Stimulated activated CD8-positive, alpha-beta memory T cell treated with anti-CD3 and anti-CD28 coated beads, Interleukin-4, amount 100 ng/mL, for 4 hours (primary cell): ENCODE data around the gene ZNF333.
"Not testable (repeated sequence)": the region's sequence is repeated elsewhere in the genome, so short reads cannot be mapped to it uniquely, and the experiment has no call there.

Experiments
- DNase-seq, 2 donors: peaks; one replicate each; pipeline ENCODE4 v3.0.0-alpha.2; 2020; ENCODE audit warnings: low read depth in 2 of 2, low spot score in 1 of 2

Gene ZNF333

DNA sequence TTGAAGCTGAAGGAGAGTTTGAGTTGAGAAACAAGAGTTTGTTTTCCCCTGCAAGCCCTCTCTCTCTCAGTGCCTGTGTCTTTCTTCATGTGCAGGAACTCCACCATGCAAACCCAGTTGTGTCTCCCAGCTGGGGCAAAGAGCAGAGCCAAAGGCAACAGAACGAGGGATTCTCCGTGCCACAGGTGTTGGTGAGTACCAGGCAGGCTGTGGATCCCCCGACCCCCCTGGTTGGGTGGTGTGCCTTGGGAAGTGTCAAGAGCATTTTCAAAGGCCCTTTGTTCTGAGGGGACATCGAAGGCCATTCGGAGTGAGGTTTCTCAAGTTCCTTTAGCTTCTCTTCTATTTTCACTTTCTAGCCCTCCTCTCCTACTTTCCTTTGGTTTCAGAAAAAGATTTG is 5.6 kb downstream of the ZNF333 start:
- DNase-seq = no peak

GRCh38 chr19:14699641-14700040 is 9.8 kb downstream of the ZNF333 start:
- DNase-seq = no peak

- no peak for DNase-seq
Observed at GRCh38 chr19:14700711-14701375, 11.0 kb downstream of the ZNF333 start.

DNA sequence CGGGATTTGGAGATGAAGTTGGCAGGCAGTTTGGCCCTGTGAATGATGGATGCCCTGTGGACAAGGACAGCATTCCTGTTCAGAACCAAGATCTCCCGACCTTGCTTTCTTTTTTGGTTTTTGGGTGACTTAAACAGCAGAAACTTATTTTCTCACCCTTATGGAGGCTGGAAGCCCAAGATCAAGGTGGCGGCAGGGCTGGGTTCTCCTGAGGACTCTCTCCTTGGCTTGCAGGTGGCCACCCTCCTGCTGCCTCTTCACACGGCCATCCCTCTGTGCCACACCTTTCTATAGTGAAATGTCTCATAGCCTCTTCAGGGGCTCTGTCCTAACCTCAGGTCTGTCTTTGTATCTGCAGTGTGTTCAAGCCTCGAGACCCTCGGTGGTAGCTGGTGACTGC is 14.0 kb downstream of the ZNF333 start:
- no peak for DNase-seq

- DNase-seq = no peak
Observed at GRCh38 chr19:14704450-14704849, 14.6 kb downstream of the ZNF333 start.

DNA sequence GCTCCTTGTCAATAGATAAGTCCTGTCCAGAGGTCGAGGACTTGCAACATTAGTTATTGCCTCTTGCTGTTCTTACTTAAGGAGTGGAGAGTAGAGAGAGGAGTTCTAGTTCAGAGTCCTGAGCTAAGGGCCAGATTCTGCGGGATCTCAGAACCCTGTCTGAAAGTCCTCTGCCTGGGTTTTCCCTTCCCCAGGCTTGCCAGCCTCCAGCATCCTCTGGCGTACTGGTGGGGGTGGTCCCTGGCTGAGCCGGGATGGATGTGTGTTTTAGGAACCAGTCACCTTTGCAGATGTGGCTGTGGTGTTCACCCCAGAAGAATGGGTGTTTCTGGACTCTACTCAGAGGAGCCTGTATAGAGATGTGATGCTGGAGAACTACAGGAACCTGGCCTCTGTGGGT is 26.0 kb downstream of the ZNF333 start:
- no peak for DNase-seq

DNA sequence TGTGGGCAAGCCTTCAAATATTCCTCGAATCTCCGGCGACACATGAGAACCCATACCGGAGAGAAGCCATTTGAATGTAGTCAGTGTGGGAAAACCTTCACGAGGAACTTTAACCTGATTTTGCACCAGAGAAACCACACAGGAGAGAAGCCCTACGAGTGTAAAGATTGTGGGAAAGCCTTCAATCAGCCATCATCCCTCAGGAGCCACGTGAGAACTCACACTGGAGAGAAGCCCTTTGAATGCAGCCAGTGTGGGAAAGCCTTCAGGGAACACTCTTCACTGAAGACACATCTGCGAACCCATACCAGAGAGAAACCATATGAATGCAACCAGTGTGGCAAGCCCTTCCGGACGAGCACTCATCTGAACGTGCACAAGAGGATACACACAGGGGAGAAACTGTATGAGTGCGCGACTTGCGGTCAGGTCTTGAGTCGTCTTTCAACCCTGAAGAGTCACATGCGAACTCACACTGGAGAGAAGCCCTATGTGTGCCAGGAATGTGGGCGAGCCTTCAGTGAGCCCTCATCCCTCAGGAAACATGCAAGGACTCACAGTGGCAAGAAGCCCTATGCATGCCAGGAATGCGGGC is 28.8 kb downstream of the ZNF333 start:
- no peak for DNase-seq

DNA sequence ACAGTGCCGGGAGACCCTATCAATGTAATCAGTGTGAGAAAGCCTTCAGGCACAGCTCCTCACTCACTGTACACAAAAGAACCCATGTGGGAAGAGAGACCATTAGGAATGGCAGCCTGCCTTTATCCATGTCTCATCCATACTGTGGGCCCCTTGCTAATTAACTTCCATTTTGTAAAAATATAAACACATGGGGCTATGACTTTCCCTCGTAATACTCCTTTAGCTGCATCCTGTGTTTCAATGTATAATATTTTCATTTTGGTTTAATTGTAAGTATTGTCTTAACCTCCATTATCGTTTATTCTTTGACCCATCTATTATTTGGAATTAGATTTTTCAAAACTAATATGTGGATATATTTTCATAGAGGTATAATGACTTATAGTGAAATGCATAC is 29.3 kb downstream of the ZNF333 start:
- no peak for DNase-seq

- DNase-seq = no peak
Observed at GRCh38 chr19:14722127-14722526, 32.3 kb downstream of the ZNF333 start.

DNA sequence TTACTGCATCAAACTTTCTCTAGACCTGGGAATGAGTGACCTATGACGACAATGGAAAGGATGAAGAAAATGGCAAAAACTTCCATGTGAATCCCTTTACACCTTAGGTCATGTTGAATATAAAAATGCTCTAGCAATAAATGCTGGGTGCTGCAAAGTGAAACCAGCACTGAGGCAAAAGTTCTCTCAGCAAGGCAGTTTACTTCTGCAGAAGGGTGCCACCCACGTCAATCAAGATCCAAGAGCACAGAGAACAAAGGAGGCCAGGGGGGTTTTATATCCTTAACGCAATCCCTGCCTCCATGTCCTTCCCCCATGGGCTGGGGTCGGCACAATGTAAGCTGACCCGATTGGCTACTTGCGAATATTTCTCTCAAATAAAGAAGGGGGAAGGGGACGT is 38.7 kb downstream of the ZNF333 start:
- no peak for DNase-seq

- DNase-seq = no peak
Observed at GRCh38 chr19:14731200-14731599, 41.4 kb downstream of the ZNF333 start.

DNA sequence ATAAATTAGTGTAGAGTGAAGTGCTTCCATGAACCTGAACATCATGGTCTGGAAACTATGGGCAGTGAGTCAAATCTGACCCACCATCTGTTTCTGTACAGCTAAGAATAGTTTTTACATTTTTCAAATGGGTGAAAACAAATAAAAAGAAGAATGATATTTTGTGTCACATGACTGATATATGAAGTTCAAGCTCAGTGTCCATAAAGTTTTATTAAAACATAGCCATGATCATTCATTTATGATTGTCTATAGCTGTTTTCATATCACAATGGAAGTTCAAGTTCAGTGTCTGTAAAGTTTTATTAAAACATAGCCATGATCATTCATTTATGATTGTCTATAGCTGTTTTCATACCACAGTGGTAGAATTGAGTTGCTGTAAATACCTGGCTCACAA is 42.7 kb downstream of the ZNF333 start:
- no peak for DNase-seq

GRCh38 chr19:14733574-14733973 is 43.7 kb downstream of the ZNF333 start:
- DNase-seq = no peak

DNA sequence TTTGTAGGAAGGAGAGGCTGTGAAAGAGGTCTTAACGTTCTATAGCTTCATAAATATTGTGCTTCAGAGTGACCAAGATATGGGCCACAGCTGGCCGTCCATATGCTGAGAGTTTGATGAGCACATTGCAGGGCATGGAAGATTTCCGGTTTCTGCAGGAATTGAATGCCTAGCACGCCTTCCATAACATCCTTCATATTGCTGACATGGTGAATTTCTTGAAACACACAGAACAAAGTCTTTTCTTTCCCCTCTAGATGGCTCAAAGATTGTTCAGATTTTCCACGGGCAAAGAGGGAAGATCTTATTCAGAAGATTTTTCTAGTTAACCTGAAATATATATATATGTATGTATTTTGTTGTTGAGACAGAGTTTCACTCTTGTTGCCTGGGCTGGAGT is 46.1 kb downstream of the ZNF333 start:
- DNase-seq = no peak

- no peak for DNase-seq
Observed at GRCh38 chr19:14746886-14747285, 57.0 kb downstream of the ZNF333 start.

GRCh38 chr19:14748601-14749000 is 58.8 kb downstream of the ZNF333 start:
- DNase-seq = no peak

GRCh38 chr19:14758816-14759215 is 69.0 kb downstream of the ZNF333 start:
- DNase-seq = no peak

- DNase-seq = no peak
Observed at GRCh38 chr19:14761607-14762006, 71.8 kb downstream of the ZNF333 start.

DNA sequence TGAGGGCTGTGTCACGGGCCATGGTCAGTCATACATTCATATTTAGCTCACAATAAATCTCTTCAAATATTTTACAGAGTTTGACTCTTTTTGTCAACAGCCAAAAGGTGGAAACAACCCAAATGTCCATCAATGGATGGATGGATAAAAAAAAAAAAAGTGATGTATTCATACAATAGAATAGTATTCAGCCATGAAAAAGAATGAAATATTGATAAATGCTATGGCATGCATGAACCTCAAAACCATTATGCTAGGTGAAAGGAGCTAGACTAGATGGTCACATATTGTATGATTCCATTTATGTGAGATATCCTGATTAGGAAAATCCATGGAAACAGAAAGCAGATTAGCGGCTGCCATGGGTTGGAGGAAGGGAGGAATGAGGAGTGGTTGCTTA is 72.3 kb downstream of the ZNF333 start:
- DNase-seq = no peak

DNA sequence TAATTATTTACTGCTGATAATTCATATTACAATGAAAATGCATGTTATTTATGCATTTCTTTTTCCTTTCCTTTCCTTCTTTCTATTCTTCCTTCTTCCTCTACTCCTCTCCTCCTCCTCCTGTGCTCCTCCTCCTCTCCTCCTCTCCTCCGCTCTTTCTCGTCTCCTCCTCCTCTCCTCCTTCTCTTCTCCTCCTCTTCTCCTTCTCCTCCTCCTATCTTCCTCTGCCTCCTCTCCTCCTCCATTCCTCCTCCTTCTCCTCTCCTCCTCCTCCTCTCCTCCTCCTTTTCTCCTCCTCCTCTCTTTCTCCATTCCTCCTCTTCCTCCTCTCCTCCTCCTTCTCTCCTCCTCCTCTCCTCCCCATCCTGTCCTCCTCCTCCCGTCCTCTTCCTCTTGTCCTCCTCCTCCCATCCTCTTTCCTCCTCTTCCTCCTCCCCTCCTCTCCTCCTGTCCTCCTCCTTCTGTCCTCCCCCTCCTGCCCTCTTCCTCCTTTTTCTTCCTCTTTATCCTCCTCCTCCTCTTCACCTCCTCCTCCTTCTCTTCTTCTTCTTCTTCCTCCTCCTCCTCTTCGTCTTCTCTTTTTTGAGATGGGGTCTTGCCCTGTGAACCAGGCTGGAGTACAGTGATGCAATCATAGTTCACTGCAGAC is 73.8 kb downstream of the ZNF333 start:
- DNase-seq = no peak

DNA sequence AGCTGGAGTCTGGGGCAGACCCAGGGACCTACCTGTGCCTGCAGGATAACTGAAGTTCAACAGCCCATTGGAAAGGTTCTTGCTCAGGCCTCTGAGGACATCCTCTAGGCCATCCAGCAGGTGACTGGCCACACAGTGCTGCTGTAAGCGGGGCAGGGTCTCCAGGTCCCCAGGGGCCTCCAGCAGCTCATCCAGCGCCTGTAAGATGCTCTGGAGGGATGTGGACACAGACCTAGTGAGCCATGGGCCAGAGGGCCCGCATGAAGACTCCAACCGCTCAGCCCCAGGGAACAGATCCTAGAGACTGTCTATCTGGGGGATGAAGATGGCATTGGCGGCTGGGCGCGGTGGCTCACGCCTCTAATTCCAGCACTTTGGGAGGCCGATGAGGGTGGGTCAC is 74.6 kb downstream of the ZNF333 start:
- DNase-seq = no peak

GRCh38 chr19:14765403-14765802 is 75.6 kb downstream of the ZNF333 start:
- not testable (repeated sequence) for DNase-seq

- DNase-seq = not testable (repeated sequence)
Observed at GRCh38 chr19:14765841-14766240, 76.0 kb downstream of the ZNF333 start.
